ENCODE data around the gene ZNF215.
A peak's percentile ranks its signal among the peaks of the same experiment; 100 is the strongest.

The ZNF215 gene

DNA sequence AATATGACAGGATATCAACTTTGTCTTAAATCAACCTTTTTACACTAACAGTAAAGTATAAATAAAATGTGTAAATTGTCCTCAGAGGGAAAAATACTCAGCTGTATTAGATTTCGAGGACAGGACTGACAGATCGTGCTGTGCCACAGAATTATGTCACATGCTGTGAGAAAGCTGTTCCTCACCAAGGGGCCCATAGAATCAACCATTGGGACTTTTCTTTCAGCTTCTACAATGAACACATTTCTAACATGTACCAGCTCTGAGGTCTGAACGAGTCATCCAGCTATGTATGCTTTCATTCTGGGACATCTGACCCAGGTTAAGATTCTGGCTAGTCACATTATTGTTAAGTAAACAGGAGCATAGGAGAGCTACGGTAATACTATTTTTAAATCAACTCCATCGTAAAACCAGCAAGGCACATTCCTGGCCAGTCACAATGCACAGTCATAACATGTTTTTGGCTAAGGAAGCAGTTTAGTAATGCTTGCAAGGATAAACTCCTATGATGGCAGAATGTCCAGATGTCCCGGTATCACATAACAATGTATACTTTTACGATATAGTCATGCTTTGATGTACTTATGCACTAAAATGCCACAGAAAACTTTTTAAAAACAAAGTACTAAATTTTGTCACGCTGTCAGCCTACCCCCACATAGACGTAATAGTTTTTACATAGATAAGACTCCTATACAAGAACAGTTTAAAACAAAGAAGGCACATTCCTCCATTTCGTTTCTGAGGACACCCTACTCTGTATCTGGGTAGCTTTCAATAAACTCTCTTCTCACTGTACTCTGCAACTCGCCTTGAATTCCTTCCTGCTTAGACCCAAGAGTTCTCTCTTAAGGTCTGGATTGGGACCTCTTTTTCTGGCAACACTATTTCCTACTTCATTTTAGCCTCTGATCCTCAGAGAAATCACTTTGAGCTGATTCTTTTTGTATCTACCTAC is 66.5 kb downstream of the ZNF215 start:
- DNase-seq (ENCODE audit: low read depth in 2 of 2), result peak; percentile 70 to 93
- TF ChIP-seq, protein P1, sequence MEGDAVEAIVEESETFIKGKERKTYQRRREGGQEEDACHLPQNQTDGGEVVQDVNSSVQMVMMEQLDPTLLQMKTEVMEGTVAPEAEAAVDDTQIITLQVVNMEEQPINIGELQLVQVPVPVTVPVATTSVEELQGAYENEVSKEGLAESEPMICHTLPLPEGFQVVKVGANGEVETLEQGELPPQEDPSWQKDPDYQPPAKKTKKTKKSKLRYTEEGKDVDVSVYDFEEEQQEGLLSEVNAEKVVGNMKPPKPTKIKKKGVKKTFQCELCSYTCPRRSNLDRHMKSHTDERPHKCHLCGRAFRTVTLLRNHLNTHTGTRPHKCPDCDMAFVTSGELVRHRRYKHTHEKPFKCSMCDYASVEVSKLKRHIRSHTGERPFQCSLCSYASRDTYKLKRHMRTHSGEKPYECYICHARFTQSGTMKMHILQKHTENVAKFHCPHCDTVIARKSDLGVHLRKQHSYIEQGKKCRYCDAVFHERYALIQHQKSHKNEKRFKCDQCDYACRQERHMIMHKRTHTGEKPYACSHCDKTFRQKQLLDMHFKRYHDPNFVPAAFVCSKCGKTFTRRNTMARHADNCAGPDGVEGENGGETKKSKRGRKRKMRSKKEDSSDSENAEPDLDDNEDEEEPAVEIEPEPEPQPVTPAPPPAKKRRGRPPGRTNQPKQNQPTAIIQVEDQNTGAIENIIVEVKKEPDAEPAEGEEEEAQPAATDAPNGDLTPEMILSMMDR (IDR thresholded peaks at IDR 0.05; ENCODE audit: low read depth, low read length), result no peak
- no peak overlapping the region for H3K4me3 ChIP-seq (replicated peaks in 1 of 2; ENCODE audit: low read depth in 2 of 2, low read length in 2 of 2)

DNA sequence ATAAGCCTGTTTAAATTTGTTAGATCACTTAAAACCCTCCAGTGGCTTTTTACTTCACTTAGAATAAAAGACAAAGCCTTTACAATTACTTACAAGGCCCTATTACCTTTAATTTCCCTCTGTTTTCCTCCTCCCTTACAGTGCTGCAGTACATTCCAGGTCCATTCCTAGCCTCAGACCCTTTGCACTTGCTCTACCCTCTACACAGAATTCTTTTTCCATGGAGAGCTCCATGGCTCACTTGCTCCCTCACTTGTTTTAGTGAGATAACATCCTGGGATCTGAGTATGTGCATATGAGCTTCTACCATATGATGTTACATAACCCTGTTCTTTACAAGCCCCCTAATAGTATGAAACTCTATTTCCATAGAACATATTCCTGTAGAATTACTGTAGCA is 69.5 kb downstream of the ZNF215 start:
- no peak for DNase-seq (ENCODE audit: low read depth in 2 of 2)
- no peak overlapping the region for H3K4me3 ChIP-seq (replicated peaks in 1 of 2; ENCODE audit: low read depth in 2 of 2, low read length in 2 of 2)
- TF ChIP-seq, protein P1 (IDR thresholded peaks at IDR 0.05; ENCODE audit: low read depth, low read length), result no peak

DNA sequence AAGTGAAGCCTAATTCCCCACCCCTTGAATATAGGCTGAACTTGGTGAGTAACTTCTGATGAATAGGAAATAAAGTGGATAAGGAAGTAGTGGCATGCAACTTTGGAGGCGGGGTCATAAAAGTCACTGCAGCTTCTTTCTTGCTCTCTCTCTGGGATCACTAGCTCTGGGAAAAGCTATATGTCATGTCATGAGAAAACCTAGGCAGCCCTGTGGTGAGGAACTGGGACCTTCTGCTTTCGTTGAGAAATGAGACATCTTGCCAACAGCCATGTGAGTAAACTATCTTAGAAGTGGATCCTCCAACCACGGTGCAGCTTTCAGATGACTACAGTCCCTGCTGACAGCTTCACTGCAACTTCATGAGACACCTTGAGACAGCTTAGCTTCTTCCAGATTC is 78.3 kb downstream of the ZNF215 start:
- TF ChIP-seq, protein P1 (IDR thresholded peaks at IDR 0.05; ENCODE audit: low read depth, low read length), result no peak
- peak; percentile 35 to 72 for DNase-seq (ENCODE audit: low read depth in 2 of 2)
- H3K4me3 ChIP-seq (replicated peaks in 1 of 2; ENCODE audit: low read depth in 2 of 2, low read length in 2 of 2), result peak overlapping the region in 1 of 2 donors; percentile 1
